GM12892 (cell line): ENCODE measurements around the gene SLC16A2.

Experiments
- POLR2A ChIP-seq: IDR thresholded peaks from 2 replicates; pipeline ENCODE4 v1.6.1; 2011; ENCODE audit warnings: low read depth, low read length, control low read depth
- POLR2AphosphoS5 ChIP-seq: IDR thresholded peaks from 2 replicates; pipeline ENCODE4 v1.6.1; 2011; ENCODE audit warnings: low read depth, low read length, control low read depth

- TF ChIP-seq POLR2A (no peak), POLR2AphosphoS5 (no peak)
Measured at GRCh38 chrX:74526764-74527163, 105.5 kb downstream of the SLC16A2 start.
